SH-SY5Y (cell line): ENCODE measurements around the gene TRIM28.

Experiments
- GATA2 ChIP-seq: IDR thresholded peaks from 2 replicates; pipeline ENCODE4 v1.6.1; 2011; ENCODE audit warnings: mild to moderate bottlenecking, low read depth, low read length
- GATA3 ChIP-seq: IDR thresholded peaks from 2 replicates; pipeline ENCODE4 v1.6.1; 2011; ENCODE audit warnings: low read depth, mild to moderate bottlenecking, low read length, moderate library complexity

- TF ChIP-seq GATA3 (no peak), GATA2 (no peak)
These were observed 42.4 kb downstream of the TRIM28 start for GRCh38 chr19:58586133-58586765.
